ENCODE results near the gene C3.

C3 gene

DNA sequence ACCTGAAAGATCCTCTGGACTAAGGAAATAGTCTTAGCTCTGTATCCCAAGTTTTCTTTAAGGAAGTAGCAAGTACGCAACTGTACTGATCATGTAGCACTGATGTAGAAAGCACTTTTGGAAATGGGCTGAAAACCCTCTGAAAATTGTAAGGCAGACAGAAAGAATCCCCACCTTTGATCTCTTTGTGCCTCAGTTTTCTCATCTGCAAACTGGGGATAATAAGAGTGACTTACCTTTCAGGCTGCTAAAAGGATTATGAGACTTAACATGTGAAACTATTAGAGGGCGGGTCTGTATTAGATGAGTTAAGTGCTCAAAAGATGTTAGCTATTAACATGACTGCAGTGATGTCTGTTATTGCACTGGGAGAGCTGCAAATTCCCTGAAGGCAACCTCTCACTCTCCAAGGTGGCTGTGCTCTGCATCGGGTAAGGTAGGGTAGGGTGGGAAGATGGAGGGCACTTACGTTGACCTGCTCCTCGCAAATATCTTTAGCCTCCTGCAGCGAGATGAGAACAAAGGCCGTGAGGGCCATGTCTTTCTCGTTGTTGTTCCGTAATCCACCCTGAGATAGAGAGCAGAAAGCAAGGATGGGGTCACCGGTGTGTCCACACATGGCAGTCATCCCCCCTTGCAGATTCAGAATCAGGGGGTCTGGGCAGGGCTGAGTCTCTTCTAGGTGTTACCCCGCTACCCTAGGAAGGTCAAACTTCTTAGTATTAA, 30.1 kb downstream of the C3 start:
- ChIA-PET POLR2A (no interaction called here), CTCF (interaction anchor here (1.0 to 1.3 kb wide), 3 partner anchors 11 to 47 kb away, joined by 3 read pairs; partner anchors contain the start of gene GPR108)
- TF ChIP-seq, protein P1, sequence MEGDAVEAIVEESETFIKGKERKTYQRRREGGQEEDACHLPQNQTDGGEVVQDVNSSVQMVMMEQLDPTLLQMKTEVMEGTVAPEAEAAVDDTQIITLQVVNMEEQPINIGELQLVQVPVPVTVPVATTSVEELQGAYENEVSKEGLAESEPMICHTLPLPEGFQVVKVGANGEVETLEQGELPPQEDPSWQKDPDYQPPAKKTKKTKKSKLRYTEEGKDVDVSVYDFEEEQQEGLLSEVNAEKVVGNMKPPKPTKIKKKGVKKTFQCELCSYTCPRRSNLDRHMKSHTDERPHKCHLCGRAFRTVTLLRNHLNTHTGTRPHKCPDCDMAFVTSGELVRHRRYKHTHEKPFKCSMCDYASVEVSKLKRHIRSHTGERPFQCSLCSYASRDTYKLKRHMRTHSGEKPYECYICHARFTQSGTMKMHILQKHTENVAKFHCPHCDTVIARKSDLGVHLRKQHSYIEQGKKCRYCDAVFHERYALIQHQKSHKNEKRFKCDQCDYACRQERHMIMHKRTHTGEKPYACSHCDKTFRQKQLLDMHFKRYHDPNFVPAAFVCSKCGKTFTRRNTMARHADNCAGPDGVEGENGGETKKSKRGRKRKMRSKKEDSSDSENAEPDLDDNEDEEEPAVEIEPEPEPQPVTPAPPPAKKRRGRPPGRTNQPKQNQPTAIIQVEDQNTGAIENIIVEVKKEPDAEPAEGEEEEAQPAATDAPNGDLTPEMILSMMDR (IDR thresholded peaks at IDR 0.05; ENCODE audit: control extremely low read depth, extremely low read depth, low read depth, missing control alignments), result no peak
- DNase-seq (ENCODE audit: extremely low spot score), result no peak

DNA sequence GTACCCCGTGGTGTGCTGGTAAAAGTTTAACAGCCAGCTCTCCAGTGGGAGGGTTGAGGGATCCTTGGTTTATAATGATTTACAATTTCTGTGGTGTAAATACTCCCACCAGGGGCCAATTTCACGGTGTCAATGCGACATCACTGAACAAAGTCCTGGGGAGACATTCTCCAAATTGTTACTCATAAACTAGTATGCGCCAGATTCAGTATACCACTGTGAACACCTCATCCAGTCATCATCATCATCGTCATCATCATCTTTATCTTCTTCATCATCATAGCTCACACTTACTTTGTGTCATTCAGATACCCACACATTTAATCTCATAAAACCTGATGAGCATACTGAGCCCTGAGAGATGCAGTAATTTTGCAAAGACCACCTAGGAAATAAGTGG, 33.3 kb downstream of the C3 start:
- ChIA-PET POLR2A (no interaction called here), CTCF (interaction anchor here (0.9 to 1.6 kb wide), 4 partner anchors 9 to 206 kb away, joined by 3 to 4 read pairs (median 3); partner anchors contain the start of gene DENND1C)
- DNase-seq (ENCODE audit: extremely low spot score), result no peak
- TF ChIP-seq, protein P1 (IDR thresholded peaks at IDR 0.05; ENCODE audit: control extremely low read depth, extremely low read depth, low read depth, missing control alignments), result no peak

GRCh38 chr19:6686628-6686975, 33.8 kb downstream of the C3 start:
- TF ChIP-seq, protein P1 (IDR thresholded peaks at IDR 0.05; ENCODE audit: control extremely low read depth, extremely low read depth, low read depth, missing control alignments), result no peak
- no peak for DNase-seq (ENCODE audit: extremely low spot score)
- ChIA-PET POLR2A (no interaction called here), CTCF (interaction anchor here (1.1 to 1.6 kb wide), 3 partner anchors 10 to 177 kb away, joined by 3 to 4 read pairs (median 3); no protein-coding TSS in a partner anchor)

GRCh38 chr19:6685962-6686627, 34.4 kb downstream of the C3 start:
- TF ChIP-seq, protein P1 (IDR thresholded peaks at IDR 0.05; ENCODE audit: control extremely low read depth, extremely low read depth, low read depth, missing control alignments), result no peak
- CTCF ChIA-PET, result interaction anchor here (1.1 to 1.6 kb wide), 3 partner anchors 10 to 178 kb away, joined by 3 to 4 read pairs (median 3); no protein-coding TSS in a partner anchor
- POLR2A ChIA-PET, result no interaction called here
- no peak for DNase-seq (ENCODE audit: extremely low spot score)

GRCh38 chr19:6685482-6685881, 35.0 kb downstream of the C3 start:
- CTCF ChIA-PET, result interaction anchor here (1.4 kb wide), 1 partner anchor 178 kb away, joined by 3 read pairs; no protein-coding TSS in a partner anchor
- DNase-seq (ENCODE audit: extremely low spot score), result no peak
- TF ChIP-seq, protein P1 (IDR thresholded peaks at IDR 0.05; ENCODE audit: control extremely low read depth, extremely low read depth, low read depth, missing control alignments), result no peak
- POLR2A ChIA-PET, result no interaction called here

- TF ChIP-seq, protein P1 (IDR thresholded peaks at IDR 0.05; ENCODE audit: control extremely low read depth, extremely low read depth, low read depth, missing control alignments), result no peak
- POLR2A ChIA-PET, result no interaction called here
- DNase-seq (ENCODE audit: extremely low spot score), result no peak
- CTCF ChIA-PET, result interaction anchor here (1.0 kb wide), 1 partner anchor 88 kb away, joined by 3 read pairs; the partner anchor contains the start of gene VAV1
Measured at GRCh38 chr19:6683971-6684370, 36.5 kb downstream of the C3 start.

Data from GM10248 (cell line).